Fibroblast of villous mesenchyme (primary cell): Measurements from ENCODE around the gene PRDM2. TPM values are rescaled to one million over a fixed set of nuclear protein-coding genes. Genes with fewer than 3 reads are reported as not detected.

Experiments used
- DNase-seq: peaks from one replicate; pipeline ENCODE4 v3.0.0-alpha.2; 2010; ENCODE audit warnings: low read depth
- H3K4me3 ChIP-seq: 2 replicates; pipeline ENCODE4 v1.5.1; 2011; ENCODE audit warnings: low read depth, mild to moderate bottlenecking, low read length
- total RNA-seq: library from RNA; depleted of rRNA; stranded (reverse); fragments of >200 nt; gene quantifications from 2 replicates; pipeline ENCODE4 v1.2.3, GENCODE V29; 2012
- TF ChIP-seq, protein P1 (sequence below): IDR thresholded peaks from 2 replicates; pipeline ENCODE4 v1.5.1; 2012; ENCODE audit warnings: low read depth, mild to moderate bottlenecking, low read length; ENCODE audit not compliant: insufficient read depth

The PRDM2 gene
- total RNA-seq, 1 donor: 19.9 TPM

DNA sequence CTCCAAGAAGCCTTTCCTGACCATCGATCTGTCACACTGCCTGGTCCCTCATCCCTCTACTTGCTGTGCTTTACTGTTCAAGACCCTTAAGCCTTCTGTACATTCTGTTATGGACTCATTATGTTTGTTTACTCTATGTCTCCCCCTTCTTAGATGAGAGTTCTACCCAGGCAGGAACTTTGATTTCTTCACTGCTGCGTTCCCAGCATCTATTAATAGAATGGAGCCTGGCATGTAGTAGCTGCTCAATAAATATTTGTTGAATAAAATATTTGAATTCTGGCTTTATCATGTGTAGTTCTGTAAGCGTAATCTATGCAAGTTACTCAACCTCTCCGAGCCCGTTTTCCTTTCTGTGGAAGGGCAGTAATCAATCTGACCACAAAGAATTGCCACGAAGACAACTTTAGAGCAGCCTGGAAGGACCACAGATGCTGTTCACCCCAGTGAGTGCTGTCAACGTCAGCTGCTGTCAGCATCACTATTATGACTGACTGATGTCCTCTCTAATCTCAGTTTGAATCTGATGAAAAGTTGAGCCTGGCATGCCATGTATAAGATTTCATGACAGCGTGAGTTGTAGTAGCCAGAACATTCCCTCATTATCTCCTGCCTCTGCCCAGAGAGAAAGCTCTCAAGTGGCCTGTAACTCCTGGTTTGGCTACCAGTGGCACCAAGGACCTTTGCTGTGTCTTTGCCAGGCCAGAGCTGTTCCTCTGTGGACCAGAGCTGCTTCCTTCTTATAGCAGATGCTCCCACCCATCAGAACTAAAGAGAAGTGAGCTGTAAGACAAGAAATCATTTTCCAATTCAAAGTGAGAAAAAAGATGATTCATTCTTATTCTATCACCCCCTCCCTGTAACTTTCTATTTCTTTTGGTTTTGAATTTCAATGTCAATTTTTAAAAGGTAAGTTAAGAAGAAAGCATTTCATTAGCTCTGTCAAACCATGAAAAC lies 94.5 kb downstream of the PRDM2 start:
- no peak overlapping the region for H3K4me3 ChIP-seq
- DNase-seq: no peak
- TF ChIP-seq, protein P1, sequence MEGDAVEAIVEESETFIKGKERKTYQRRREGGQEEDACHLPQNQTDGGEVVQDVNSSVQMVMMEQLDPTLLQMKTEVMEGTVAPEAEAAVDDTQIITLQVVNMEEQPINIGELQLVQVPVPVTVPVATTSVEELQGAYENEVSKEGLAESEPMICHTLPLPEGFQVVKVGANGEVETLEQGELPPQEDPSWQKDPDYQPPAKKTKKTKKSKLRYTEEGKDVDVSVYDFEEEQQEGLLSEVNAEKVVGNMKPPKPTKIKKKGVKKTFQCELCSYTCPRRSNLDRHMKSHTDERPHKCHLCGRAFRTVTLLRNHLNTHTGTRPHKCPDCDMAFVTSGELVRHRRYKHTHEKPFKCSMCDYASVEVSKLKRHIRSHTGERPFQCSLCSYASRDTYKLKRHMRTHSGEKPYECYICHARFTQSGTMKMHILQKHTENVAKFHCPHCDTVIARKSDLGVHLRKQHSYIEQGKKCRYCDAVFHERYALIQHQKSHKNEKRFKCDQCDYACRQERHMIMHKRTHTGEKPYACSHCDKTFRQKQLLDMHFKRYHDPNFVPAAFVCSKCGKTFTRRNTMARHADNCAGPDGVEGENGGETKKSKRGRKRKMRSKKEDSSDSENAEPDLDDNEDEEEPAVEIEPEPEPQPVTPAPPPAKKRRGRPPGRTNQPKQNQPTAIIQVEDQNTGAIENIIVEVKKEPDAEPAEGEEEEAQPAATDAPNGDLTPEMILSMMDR: no peak

DNA sequence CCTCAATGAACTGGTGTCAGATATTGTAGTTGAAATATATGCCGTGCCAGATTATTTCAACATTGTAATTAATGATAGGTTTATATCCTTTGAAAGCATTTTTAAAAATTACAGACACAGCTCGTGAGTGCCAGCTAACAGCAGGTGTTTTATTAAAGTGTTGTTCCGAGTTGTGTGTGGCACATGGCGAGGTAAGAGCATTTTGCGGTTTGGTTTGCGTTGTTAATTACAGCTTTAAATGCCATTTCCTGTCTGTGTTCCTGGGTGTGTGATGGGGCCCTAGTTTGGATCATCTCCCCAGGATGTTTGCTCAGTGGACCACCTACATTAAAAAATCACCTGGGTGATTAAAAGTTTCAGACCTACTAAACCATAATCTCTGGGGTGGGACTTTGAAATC lies 97.4 kb downstream of the PRDM2 start:
- TF ChIP-seq, protein P1: no peak
- no peak overlapping the region for H3K4me3 ChIP-seq
- no peak for DNase-seq

DNA sequence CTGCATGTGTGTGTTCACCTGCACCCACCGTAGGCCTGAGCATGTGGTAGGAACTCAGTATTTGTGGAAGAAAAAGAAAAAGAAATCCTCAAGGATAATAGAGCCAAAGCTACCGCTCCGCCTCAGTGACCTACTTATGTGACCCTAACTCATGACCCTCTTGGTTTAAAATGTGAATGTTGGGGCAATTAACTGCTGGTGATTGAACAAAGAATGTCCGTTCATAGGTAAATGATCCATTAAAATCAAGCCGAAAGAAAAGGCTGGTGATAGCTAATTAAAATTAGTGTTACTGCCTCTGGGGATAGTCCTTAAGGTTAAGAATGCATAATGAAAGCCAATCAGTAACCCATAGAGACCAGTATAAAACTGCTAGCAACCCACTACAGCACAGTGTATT lies 98.1 kb downstream of the PRDM2 start:
- TF ChIP-seq, protein P1: no peak
- no peak overlapping the region for H3K4me3 ChIP-seq
- no peak for DNase-seq

DNA sequence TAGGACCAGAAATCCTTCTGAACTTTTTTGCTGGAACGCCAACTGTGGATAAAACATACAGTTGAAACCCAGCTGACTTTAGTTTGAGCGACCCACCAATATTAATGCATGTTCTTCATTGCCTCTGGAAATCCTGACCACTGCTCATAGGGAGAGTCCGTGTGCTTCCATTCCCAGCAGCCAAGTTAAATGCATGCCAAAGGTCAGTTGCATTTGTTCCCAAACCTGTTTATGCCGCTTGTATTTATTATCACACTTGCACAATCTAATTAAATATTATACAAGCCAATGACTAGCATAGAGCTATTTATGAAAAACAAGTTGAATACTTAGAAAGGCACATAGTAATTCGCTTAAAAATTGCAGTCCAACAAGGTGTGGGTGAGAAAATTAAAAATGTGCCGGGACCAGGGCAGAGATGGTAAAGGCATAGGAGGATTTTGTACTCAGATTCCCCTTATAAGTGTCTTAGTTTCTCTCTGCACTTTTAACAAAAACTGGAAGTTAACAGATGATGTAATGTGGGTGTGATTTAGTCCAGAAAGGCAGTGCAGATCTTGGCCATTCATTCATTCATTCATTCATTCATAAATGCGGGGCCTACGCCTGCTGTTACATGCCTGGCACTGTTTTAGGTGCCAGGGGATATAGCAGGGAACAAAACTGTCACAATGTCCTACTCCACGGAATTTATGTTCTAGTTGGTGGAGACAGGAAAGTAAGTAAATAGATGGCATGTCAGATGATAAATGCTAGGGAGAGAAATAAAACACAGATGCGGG lies 99.7 kb downstream of the PRDM2 start:
- H3K4me3 ChIP-seq: no peak overlapping the region
- DNase-seq: no peak
- TF ChIP-seq, protein P1: no peak

DNA sequence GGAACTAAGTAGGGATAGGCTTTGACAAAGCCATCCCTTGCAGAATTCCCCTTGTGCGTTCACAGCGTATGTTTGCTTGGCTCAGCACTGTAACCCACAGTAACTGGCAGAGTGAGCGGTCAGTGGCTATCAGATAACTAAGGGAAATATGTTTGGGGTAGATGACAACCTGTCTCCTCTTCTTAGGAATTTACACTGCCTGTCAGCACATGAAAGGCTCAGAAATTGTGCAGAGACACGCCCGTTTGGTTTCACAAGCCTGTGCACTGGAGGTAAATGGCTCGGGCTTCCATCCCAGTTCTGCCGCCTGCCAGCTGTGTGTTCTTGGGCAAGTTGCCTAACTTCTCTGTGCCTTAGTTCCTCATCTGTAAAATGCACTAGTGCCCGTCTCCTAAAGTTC lies 101.2 kb downstream of the PRDM2 start:
- TF ChIP-seq, protein P1: no peak
- DNase-seq: no peak
- no peak overlapping the region for H3K4me3 ChIP-seq

DNA sequence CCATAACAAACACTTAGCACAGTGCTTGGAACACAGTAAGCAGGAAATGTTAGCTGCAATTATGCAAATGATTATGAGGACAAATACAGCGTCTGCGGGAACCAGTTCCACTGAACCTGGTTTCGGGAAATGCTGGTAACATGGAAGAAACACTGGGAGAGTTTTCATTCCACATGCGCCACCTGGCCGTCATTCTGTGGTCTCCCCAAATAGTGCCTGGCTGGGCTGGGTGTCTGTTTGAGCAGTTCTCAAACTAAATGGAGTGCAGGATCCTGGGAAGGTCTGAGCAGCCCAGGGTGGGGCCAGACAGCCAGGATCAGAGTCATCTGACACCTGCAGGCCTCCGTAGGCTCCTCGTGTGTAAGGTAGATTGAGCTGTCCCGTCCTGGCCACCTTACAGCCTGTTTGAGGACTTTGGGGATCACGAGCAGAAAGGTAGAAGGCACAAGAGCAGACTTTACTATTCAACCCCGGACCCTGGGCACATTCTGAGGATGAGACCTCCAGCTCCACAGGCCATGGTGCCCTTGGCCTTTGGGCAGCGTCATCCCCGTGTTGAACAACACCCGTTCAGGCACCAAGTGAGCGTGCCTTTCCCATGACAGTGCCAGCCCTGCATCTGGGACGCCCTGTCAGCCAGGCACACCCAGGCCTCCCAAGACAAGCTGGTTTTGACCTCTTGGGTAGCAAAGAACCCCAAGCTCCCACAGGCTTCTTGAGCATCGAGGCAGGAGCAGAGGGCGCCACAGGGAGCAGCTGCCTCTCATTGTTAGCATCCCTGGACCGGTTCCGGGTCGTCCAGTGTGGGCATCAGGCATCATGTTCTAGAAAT lies 101.9 kb downstream of the PRDM2 start:
- H3K4me3 ChIP-seq: no peak overlapping the region
- TF ChIP-seq, protein P1: no peak
- no peak for DNase-seq
